GM19239 (cell line): Measurements from ENCODE around the gene TASP1.
"Not testable (repeated sequence)": the region's sequence is repeated elsewhere in the genome, so short reads cannot be mapped to it uniquely, and the experiment has no call there.

Source experiments
- DNase-seq: peaks from one replicate; pipeline ENCODE4 v3.0.0; 2011; ENCODE audit warnings: low spot score; ENCODE audit not compliant: insufficient read length
- FAIRE-seq: peaks from 2 replicates; lab custom pipeline; 2011; peaks lifted over from hg19 to GRCh38; lab: Jason Lieb, UNC

The TASP1 gene

DNA sequence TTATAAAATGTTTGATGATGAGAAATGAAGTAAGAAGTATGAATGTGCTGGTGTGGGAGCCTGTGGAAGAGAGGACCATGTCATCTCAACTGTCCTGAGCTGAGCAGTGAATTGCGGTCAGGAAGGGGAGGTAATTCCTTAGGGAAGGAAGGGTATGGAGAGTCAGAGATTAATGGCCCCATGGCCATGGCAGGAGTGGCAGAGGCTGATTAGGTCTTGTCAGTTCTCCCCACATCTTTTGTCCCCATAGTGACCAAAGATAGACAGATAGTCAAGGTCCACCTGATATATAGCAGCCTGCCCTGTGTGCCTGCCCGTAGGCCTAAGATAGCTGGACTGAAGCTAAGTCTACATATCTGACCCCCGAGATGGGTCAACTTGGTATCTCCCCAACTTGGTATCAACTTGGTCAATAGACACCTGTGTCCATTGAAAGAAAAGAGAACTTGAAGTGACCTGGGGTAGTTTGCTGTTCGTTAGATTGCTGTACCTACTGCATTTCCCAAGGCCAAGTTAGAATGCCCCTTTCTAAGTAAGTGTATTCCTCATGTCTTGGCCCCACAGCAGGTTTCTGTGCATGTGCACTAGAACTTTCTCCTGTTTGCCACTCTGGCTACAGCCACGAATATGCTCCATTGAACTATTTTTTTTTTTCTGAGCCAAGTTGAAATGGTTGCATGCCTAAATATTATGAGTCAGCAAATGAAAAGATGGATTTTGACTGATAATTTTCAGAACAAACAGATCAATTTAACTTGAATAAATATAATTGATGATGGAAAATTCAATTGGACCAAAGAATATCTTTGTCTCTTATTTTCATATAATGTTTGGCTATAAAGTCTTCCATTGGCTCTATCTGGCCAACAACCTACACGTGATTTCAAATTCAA lies 274.2 kb downstream of the TASP1 start:
- DNase-seq: no peak
- FAIRE-seq: no peak

- DNase-seq (no peak), FAIRE-seq (no peak)
These were observed 275.3 kb downstream of the TASP1 start for GRCh38 chr20:13363473-13363872.

GRCh38 chr20:13362165-13362564 lies 276.6 kb downstream of the TASP1 start:
- FAIRE-seq, DNase-seq: not testable (repeated sequence)

GRCh38 chr20:13358936-13359335 lies 279.8 kb downstream of the TASP1 start:
- FAIRE-seq, DNase-seq: not testable (repeated sequence)

DNA sequence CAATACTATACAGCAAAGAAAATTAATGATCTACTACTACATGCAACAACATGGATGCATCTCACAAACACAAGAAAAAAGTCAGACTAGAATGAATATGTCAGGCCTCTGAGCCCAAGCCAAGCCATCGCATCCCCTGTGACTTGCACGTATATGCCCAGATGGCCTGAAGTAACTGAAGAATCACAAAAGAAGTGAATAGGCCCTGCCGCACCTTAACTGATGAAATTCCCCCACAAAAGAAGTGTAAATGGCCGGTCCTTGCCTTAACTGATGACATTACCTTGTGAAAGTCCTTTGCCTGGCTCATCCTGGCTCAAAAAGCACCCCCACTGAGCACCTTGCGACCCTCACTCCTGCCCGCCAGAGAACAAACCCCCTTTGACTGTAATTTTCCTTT lies 280.9 kb downstream of the TASP1 start:
- not testable (repeated sequence) for FAIRE-seq, DNase-seq

GRCh38 chr20:13356591-13356990 lies 282.1 kb downstream of the TASP1 start:
- DNase-seq: no peak
- no peak for FAIRE-seq

DNA sequence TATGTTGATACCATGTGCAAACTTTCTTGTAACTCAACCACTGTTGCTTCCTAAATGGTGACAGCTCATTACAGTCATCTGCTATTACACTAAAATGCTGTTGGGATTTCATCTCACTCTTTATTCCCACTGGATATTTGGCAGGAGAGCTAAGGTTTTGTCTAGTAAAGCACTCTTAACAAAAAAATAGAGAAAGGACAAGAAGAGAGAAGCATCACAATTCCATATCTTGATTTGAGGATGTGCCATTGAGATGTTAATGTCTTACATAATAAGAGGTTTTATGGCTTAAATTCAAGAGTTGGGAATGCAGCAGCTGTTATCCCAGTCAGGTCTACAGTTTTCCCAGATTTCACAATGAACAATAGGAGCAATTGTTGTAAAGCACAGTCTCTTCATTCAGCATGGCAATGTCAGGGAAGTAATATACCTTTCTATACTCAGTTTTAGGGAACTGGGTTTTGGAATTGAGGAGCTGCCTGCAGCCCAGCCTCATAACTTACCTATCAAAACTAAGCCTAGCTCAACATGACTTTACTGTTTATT lies 282.7 kb downstream of the TASP1 start:
- FAIRE-seq: no peak
- no peak for DNase-seq

- FAIRE-seq (no peak), DNase-seq (no peak)
These were observed 283.3 kb downstream of the TASP1 start for GRCh38 chr20:13355411-13355810.

GRCh38 chr20:13353261-13353945 lies 285.3 kb downstream of the TASP1 start:
- DNase-seq: no peak
- no peak for FAIRE-seq

GRCh38 chr20:13349235-13349604 lies 289.5 kb downstream of the TASP1 start:
- no peak for DNase-seq
- FAIRE-seq: no peak

- DNase-seq (no peak), FAIRE-seq (no peak)
These were observed 290.2 kb downstream of the TASP1 start for GRCh38 chr20:13348311-13349234.

GRCh38 chr20:13344671-13345070 lies 294.1 kb downstream of the TASP1 start:
- FAIRE-seq (no peak), DNase-seq (no peak)

DNA sequence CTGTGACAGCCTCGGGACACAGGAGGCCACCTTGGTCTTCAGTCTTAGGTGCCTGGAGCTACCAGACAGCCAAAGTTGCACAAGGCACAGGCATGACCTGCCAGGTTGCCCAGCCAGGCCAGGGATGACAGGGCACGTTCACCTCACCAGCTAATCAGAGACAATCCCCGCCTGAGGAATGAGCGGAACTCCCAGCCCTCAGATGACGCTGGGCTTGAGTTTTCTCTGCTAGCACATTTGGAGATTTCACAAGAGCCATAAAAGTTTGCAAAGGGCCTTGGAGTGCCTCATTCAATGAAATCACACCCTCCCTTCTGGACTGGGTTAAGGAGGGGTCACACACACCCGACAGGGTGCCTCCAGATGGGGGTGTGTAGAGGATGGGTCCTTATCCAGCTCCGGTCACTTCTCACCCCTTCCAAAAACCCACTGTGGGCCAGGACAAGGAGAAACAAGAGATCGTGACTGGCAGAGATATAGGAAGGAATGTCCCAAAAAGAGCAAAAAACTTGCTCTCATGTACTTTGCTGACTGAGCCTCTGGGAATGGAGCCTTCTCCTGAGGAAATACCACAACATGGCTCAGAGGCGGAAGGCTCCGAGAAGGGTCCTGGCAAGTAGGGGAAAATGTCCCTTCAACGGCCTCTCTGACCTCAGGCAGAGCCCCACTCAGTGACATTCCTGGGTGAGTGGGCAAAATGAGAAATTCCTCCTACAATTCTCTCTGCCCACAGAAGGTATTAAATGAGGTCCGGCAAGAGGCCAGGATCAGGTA lies 296.1 kb downstream of the TASP1 start:
- DNase-seq (no peak), FAIRE-seq (no peak)

GRCh38 chr20:13341737-13342393 lies 296.9 kb downstream of the TASP1 start:
- DNase-seq (no peak), FAIRE-seq (no peak)

DNA sequence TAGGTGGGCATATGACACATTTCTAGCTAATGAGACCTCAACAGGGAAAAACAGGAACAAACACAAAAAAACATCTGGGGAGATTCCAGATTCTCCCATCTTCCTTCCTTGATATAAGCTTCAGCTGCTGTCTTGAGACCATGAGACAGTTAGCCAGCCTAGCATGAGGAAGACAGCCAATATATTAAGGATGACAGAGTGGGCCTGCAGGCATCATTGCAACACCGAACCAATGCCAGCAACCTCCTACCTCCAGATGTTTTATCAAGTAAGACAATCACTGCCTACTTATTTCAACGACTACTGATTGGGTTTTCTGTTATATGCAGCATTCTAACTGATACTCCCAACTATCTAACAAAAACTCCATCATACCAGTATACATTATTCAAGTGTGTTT lies 298.6 kb downstream of the TASP1 start:
- no peak for DNase-seq
- FAIRE-seq: no peak
